ENCODE measurements around the gene NACA. TPM values are rescaled to one million over a fixed set of nuclear protein-coding genes. Genes with fewer than 3 reads are reported as not detected.
"Not testable (repeated sequence)": the region's sequence is repeated elsewhere in the genome, so short reads cannot be mapped to it uniquely, and the experiment has no call there.

Gene NACA
- total RNA-seq, result 1,216 TPM

- DNase-seq, result peak; percentile 99
Measured at GRCh38 chr12:56724972-56725722, at the start of gene NACA. Gene NACA, minus strand, starts transcription at chr12:56725299. Its CDS starts 778 bp downstream, at chr12:56724521.

- DNase-seq, result no peak
Measured at GRCh38 chr12:56773113-56773512, 48.0 kb upstream of the NACA start.

- no peak for DNase-seq
Measured at GRCh38 chr12:56772625-56773024, 47.5 kb upstream of the NACA start.

GRCh38 chr12:56769868-56770267, 44.8 kb upstream of the NACA start:
- no peak for DNase-seq

- no peak for DNase-seq
Measured at GRCh38 chr12:56768424-56768823, 43.3 kb upstream of the NACA start.

- no peak for DNase-seq
Measured at GRCh38 chr12:56766535-56766934, 41.4 kb upstream of the NACA start.

- DNase-seq, result no peak
Measured at GRCh38 chr12:56763753-56764657, 38.9 kb upstream of the NACA start.

GRCh38 chr12:56761812-56762211, 36.7 kb upstream of the NACA start:
- no peak for DNase-seq

- no peak for DNase-seq
Measured at GRCh38 chr12:56760460-56760859, 35.4 kb upstream of the NACA start.

- no peak for DNase-seq
Measured at GRCh38 chr12:56759263-56759908, 34.3 kb upstream of the NACA start.

GRCh38 chr12:56758728-56759262, 33.7 kb upstream of the NACA start:
- no peak for DNase-seq

- not testable (repeated sequence) for DNase-seq
Measured at GRCh38 chr12:56757971-56758370, 32.9 kb upstream of the NACA start.

GRCh38 chr12:56753566-56753965, 28.5 kb upstream of the NACA start:
- DNase-seq, result no peak

GRCh38 chr12:56751712-56752598, 26.9 kb upstream of the NACA start, which contains the start of gene PRIM1:
Gene PRIM1, minus strand, starts transcription at chr12:56752323. Its CDS starts 25 bp downstream, at chr12:56752298.
- DNase-seq, result peak; percentile 56

GRCh38 chr12:56750596-56750995, 25.5 kb upstream of the NACA start:
- DNase-seq, result not testable (repeated sequence)

- no peak for DNase-seq
Measured at GRCh38 chr12:56749853-56750252, 24.8 kb upstream of the NACA start.

GRCh38 chr12:56749359-56749758, 24.3 kb upstream of the NACA start:
- no peak for DNase-seq

GRCh38 chr12:56728139-56728861, 3.2 kb upstream of the NACA start:
- no peak for DNase-seq

- DNase-seq, result not testable (repeated sequence)
Measured at GRCh38 chr12:56726196-56726675, 1.1 kb upstream of the NACA start.

- peak; percentile 61 for DNase-seq
Measured at GRCh38 chr12:56725723-56726102, 614 bp upstream of the NACA start.

- DNase-seq, result peak; percentile 64
Measured at GRCh38 chr12:56724701-56724971, 463 bp downstream of the NACA start.

All from skin of body (tissue), 2 donors.